Hepatocyte (in vitro differentiated cells): Measurements from ENCODE around the gene PI4K2A.

ENCODE experiments used
- CTCF ChIP-seq: fragments of 200-600 bp; sonication (generic); IDR thresholded peaks from 2 replicates; pipeline ENCODE4 v1.5.1; 2016; ENCODE audit warnings: antibody characterized with exemption, mild to moderate bottlenecking; ENCODE audit not compliant: poor library complexity
- EZH2 ChIP-seq: fragments of 200-600 bp; sonication (generic); IDR thresholded peaks from 2 replicates; pipeline ENCODE4 v1.6.1; 2016; ENCODE audit warnings: antibody characterized with exemption, mild to moderate bottlenecking, borderline replicate concordance
- EZH2phosphoT487 ChIP-seq: fragments of 200-600 bp; sonication (generic); IDR thresholded peaks from one replicate; pipeline ENCODE4 v1.6.1; 2018; ENCODE audit warnings: antibody characterized with exemption, mild to moderate bottlenecking, low read depth, moderate library complexity; ENCODE audit not compliant: unreplicated experiment, severe bottlenecking

DNA sequence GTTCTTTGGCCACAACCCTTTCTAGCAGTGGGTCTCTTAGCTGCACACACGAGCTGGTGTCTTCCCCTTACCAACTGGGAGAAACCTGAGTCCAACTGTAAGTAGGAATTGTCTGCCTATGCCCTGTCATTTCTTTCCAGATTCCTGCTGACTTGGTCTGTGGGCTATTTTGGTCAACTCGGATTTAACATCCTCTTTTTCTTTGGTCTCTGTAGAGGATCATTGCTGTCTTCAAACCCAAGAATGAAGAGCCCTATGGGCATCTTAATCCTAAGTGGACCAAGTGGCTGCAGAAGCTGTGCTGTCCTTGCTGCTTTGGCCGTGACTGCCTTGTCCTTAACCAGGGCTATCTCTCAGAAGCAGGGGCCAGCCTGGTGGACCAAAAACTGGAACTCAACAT is 10.3 kb downstream of the PI4K2A start:
- no peak for TF ChIP-seq CTCF
- TF ChIP-seq EZH2 = no peak
- no peak for TF ChIP-seq EZH2phosphoT487
